T-cell (primary cell): Measurements from ENCODE around the gene TRIM8. TPM values are rescaled to one million over a fixed set of nuclear protein-coding genes. Genes with fewer than 3 reads are reported as not detected.

Experiments
- ATAC-seq, 4 experiments: fragments of 200-7000 bp in 3 of 4; fragments of 150-1000 bp in 1 of 4; cut with Tn5 transposase; replicated peaks in 1 of 4; 1 replicate in 3 of 4; 2 replicates in 1 of 4; pipeline ENCODE4 v1.10.0; 2021; ENCODE audit warnings: moderate library complexity in 3 of 4, mild to moderate bottlenecking in 2 of 4, moderate number of reproducible peaks in 1 of 4
- CTCF ChIA-PET, 2 donors: fragments of 300-600 bp; sonication (Branson Sonifier 250); formaldehyde crosslinking; loops; one replicate each; lab custom pipeline; 2022; ENCODE audit warnings: antibody characterized with exemption in 2 of 2; lab: Charles Lee
- POLR2A ChIA-PET, 2 donors: fragments of 300-600 bp; sonication (Branson Sonifier 250); formaldehyde crosslinking; loops; one replicate each; lab custom pipeline; 2022; ENCODE audit warnings: antibody characterized with exemption in 2 of 2; lab: Charles Lee
- DNase-seq, 35 experiments: peaks; one replicate each; pipeline versions ENCODE4 v3.0.0 to v3.0.0-alpha.2; 2013 to 2023
- H3K27ac ChIP-seq: one replicate; pipeline ENCODE4 v1.5.1; 2013; ENCODE audit warnings: low read length
- H3K27me3 ChIP-seq, 2 experiments: replicated peaks in 1 of 2; 1 replicate in 1 of 2; 2 replicates in 1 of 2; pipeline versions ENCODE4 v1.6.1 to v1.7.0; 2013; ENCODE audit warnings: low read length in 1 of 2, mixed read lengths in 1 of 2; ENCODE audit not compliant: control insufficient read depth in 2 of 2, insufficient read depth in 2 of 2; ENCODE audit errors: extremely low read depth in 1 of 2
- H3K36me3 ChIP-seq, 2 donors: 1 replicate in 1 of 2; 2 replicates in 1 of 2; pipeline versions ENCODE4 v1.6.1 to v1.7.0; 2013; ENCODE audit warnings: low read length in 1 of 2; ENCODE audit not compliant: control insufficient read depth in 2 of 2, insufficient read depth in 1 of 2; ENCODE audit errors: extremely low read depth in 1 of 2
- H3K4me1 ChIP-seq, 2 experiments: 1 replicate in 1 of 2; 2 replicates in 1 of 2; pipeline versions ENCODE4 v1.6.1 to v1.7.0; 2013; ENCODE audit warnings: low read length in 2 of 2, mixed read lengths in 1 of 2; ENCODE audit not compliant: insufficient read depth in 2 of 2, control insufficient read depth in 1 of 2; ENCODE audit errors: extremely low read depth in 1 of 2
- H3K4me3 ChIP-seq, 2 donors: 1 replicate in 1 of 2; 2 replicates in 1 of 2; pipeline versions ENCODE4 v1.5.1 to v1.7.0; 2013; ENCODE audit warnings: mild to moderate bottlenecking in 2 of 2, low read length in 1 of 2, moderate library complexity in 1 of 2; ENCODE audit not compliant: control insufficient read depth in 1 of 2; ENCODE audit errors: extremely low read depth in 1 of 2
- H3K9me3 ChIP-seq: 2 replicates; pipeline ENCODE4 v1.7.0; 2013
- H3K27ac Mint-ChIP-seq, 2 donors: one replicate each; pipeline ENCODE4 v1.8.0; 2020 to 2021; ENCODE audit warnings: mild to moderate bottlenecking in 2 of 2, mixed read lengths in 2 of 2
- H3K27me3 Mint-ChIP-seq, 2 donors: one replicate each; pipeline ENCODE4 v1.8.0; 2021 to 2022; ENCODE audit warnings: mixed read lengths in 2 of 2
- H3K36me3 Mint-ChIP-seq: one replicate; pipeline ENCODE4 v1.8.0; 2021; ENCODE audit warnings: mixed read lengths
- H3K4me1 Mint-ChIP-seq, 3 donors: one replicate each; pipeline ENCODE4 v1.8.0; 2020 to 2022; ENCODE audit warnings: mixed read lengths in 3 of 3, mild to moderate bottlenecking in 1 of 3
- H3K4me3 Mint-ChIP-seq, 3 donors: one replicate each; pipeline ENCODE4 v1.8.0; 2020 to 2022; ENCODE audit warnings: mild to moderate bottlenecking in 3 of 3, mixed read lengths in 3 of 3, moderate library complexity in 3 of 3
- H3K9me3 Mint-ChIP-seq, 3 donors: one replicate each; pipeline ENCODE4 v1.8.0; 2020 to 2022; ENCODE audit warnings: mixed read lengths in 3 of 3
- WGBS: methylation state at CpG from one replicate; pipeline ENCODE4 v1.1.5; 2013; ENCODE audit warnings: missing lambda C conversion rate; ENCODE audit not compliant: insufficient coverage; 5-methylcytosine and 5-hydroxymethylcytosine counted together
- total RNA-seq, 35 experiments: library from RNA in 6 of 35; stranded (reverse) in 6 of 35; fragments of 120-200 nt in 1 of 35; gene quantifications; one replicate each; pipeline versions ENCODE4 v1.2.1 to v1.2.4 and lab custom pipeline; 2013 to 2026

TRIM8 gene
- total RNA-seq, 5 donors from 2014 or later (not counting 1 experiment from before 2014, with no cell fraction given), result 54.2 to 74.7 (median 67.9) TPM

- Histone ChIP-seq H3K4me3 (peak overlapping the region; percentile 35 to 48), H3K27me3 (no peaks in the 10 kb centered on the region), H3K4me1 (peaks cover 30 to 49% of the 10 kb centered on the region in 2 experiments), H3K9me3 (no peaks in the 10 kb centered on the region), H3K36me3 (no peaks in the 10 kb centered on the region), H3K27ac (peak overlapping the region; percentile 67)
- Mint-ChIP-seq H3K4me1 (peaks cover 42 to 62% (median 56%) of the 10 kb centered on the region in 3 donors), H3K4me3 (peak overlapping the region; percentile 72 to 78 (median 74)), H3K9me3 (no peaks in the 10 kb centered on the region), H3K27ac (peak overlapping the region; percentile 90 to 96), H3K27me3 (no peaks in the 10 kb centered on the region), H3K36me3 (no peaks in the 10 kb centered on the region)
- DNase-seq, result peak in 4 of 35 experiments; percentile 21 to 60 (median 26)
- whole genome bisulfite sequencing, result no CpG with 5 or more reads among the region's 2 CpGs
- POLR2A ChIA-PET, result interaction anchor here (0.6 to 1.0 kb wide), 5 partner anchors 10 to 39 kb away, joined by 3 to 8 read pairs (median 3); partner anchors contain the start of gene ARL3 (in 1 of the 2)
- CTCF ChIA-PET, result interaction anchor here (0.5 to 1.7 kb wide), 5 partner anchors 10 to 172 kb away, joined by 4 to 10 read pairs (median 4); partner anchors contain the start of gene ACTR1A (in 1 of the 2)
- peak; percentile 63 to 74 (median 69) for ATAC-seq
Observed at GRCh38 chr10:102674566-102674965, 30.3 kb downstream of the TRIM8 start.

- Mint-ChIP-seq H3K9me3 (no peaks in the 10 kb centered on the region), H3K4me3 (peak overlapping the region; percentile 72 to 78 (median 74)), H3K4me1 (peaks cover 42 to 60% (median 50%) of the 10 kb centered on the region in 3 donors), H3K36me3 (peaks cover 2% of the 10 kb centered on the region), H3K27ac (peak overlapping the region; percentile 90 to 96), H3K27me3 (no peaks in the 10 kb centered on the region)
- Histone ChIP-seq H3K36me3 (no peaks in the 10 kb centered on the region), H3K27ac (peak overlapping the region; percentile 67), H3K4me3 (peak overlapping the region; percentile 6 to 35), H3K9me3 (no peaks in the 10 kb centered on the region), H3K4me1 (peaks cover 30 to 43% of the 10 kb centered on the region in 2 experiments), H3K27me3 (no peaks in the 10 kb centered on the region)
- WGBS, result 84% methylated on average over 5 of the region's 8 CpGs
- POLR2A ChIA-PET, result interaction anchor here (0.5 to 1.2 kb wide), 4 partner anchors 32 to 91 kb away, joined by 3 to 5 read pairs (median 3); partner anchors contain the start of gene ARL3 (in 1 of the 2)
- CTCF ChIA-PET, result interaction anchor here (0.5 to 1.7 kb wide), 5 partner anchors 11 to 61 kb away, joined by 3 to 4 read pairs (median 3); no protein-coding TSS in a partner anchor
- DNase-seq, result peak in 1 of 35 experiments; percentile 45
- ATAC-seq, result no peak
Observed at GRCh38 chr10:102675011-102675665, 30.9 kb downstream of the TRIM8 start.

GRCh38 chr10:102675666-102676533 lies 31.6 kb downstream of the TRIM8 start:
- no peaks in the 10 kb centered on the region for H3K9me3 ChIP-seq
- peak overlapping the region in 2 of 3 donors; percentile 21 to 78 for H3K4me3 Mint-ChIP-seq
- peaks cover 5% of the 10 kb centered on the region for H3K36me3 Mint-ChIP-seq
- H3K4me1 ChIP-seq, result peaks cover 30 to 42% of the 10 kb centered on the region in 2 experiments
- peaks cover 42 to 62% (median 50%) of the 10 kb centered on the region in 3 donors for H3K4me1 Mint-ChIP-seq
- H3K27me3 Mint-ChIP-seq, result no peaks in the 10 kb centered on the region
- no peaks in the 10 kb centered on the region for H3K36me3 ChIP-seq
- POLR2A ChIA-PET, result interaction anchor here (0.5 to 1.2 kb wide), 5 partner anchors 9 to 91 kb away, joined by 3 to 5 read pairs (median 3); partner anchors contain the start of gene ARL3 (in 1 of the 2)
- WGBS, result 65% methylated on average over 7 of the region's 16 CpGs
- DNase-seq, result peak in 1 of 35 experiments; percentile 38
- H3K27me3 ChIP-seq, result no peaks in the 10 kb centered on the region
- H3K9me3 Mint-ChIP-seq, result no peaks in the 10 kb centered on the region
- CTCF ChIA-PET, result interaction anchor here in 1 of 2 donors (0.6 to 1.7 kb wide), 5 partner anchors 12 to 277 kb away, joined by 3 to 4 read pairs (median 3); partner anchors contain the start of genes ARL3 and SFXN2
- peak overlapping the region; percentile 67 for H3K27ac ChIP-seq
- H3K27ac Mint-ChIP-seq, result peak overlapping the region; percentile 90 to 96
- no peak for ATAC-seq
- peak overlapping the region in 1 of 2 donors; percentile 12 for H3K4me3 ChIP-seq

GRCh38 chr10:102676534-102677315 lies 32.4 kb downstream of the TRIM8 start:
- Mint-ChIP-seq H3K4me3 (peak overlapping the region in 1 of 3 donors; percentile 78), H3K27me3 (no peaks in the 10 kb centered on the region), H3K4me1 (peaks cover 47 to 67% (median 53%) of the 10 kb centered on the region in 3 donors), H3K9me3 (no peaks in the 10 kb centered on the region), H3K36me3 (peaks cover 7% of the 10 kb centered on the region), H3K27ac (peak overlapping the region; percentile 72 to 96)
- 86% methylated on average over 1 of the region's 9 CpGs for WGBS
- peaks cover 34 to 46% of the 10 kb centered on the region in 2 experiments for H3K4me1 ChIP-seq
- no peak overlapping the region for H3K27ac ChIP-seq
- H3K27me3 ChIP-seq, result no peaks in the 10 kb centered on the region
- H3K4me3 ChIP-seq, result no peak overlapping the region
- ATAC-seq (no peak), DNase-seq (no peak)
- CTCF ChIA-PET, result interaction anchor here in 1 of 2 donors (0.6 to 0.8 kb wide), 3 partner anchors 18 to 278 kb away, joined by 3 to 4 read pairs (median 3); partner anchors contain the start of genes ARL3 and SFXN2
- no peaks in the 10 kb centered on the region for H3K36me3 ChIP-seq
- POLR2A ChIA-PET, result interaction anchor here (0.7 to 1.1 kb wide), 2 partner anchors 10 to 31 kb away, joined by 3 to 4 read pairs; no protein-coding TSS in a partner anchor
- H3K9me3 ChIP-seq, result no peaks in the 10 kb centered on the region

- CTCF ChIA-PET, result interaction anchor here in 1 of 2 donors (0.6 kb wide), 2 partner anchors 22 to 872 kb away, joined by 3 to 4 read pairs; no protein-coding TSS in a partner anchor
- DNase-seq (no peak), ATAC-seq (no peak)
Observed at GRCh38 chr10:102677331-102678067, 33.2 kb downstream of the TRIM8 start.

More at GRCh38 chr10:102677331-102678067, 33.2 kb downstream of the TRIM8 start:
- H3K4me3 ChIP-seq, result no peak overlapping the region
- Mint-ChIP-seq H3K4me1 (peaks cover 55 to 73% (median 60%) of the 10 kb centered on the region in 3 donors), H3K27me3 (no peaks in the 10 kb centered on the region), H3K36me3 (peaks cover 13% of the 10 kb centered on the region), H3K27ac (peak overlapping the region; percentile 27 to 66), H3K9me3 (no peaks in the 10 kb centered on the region), H3K4me3 (no peak overlapping the region)
- POLR2A ChIA-PET, result interaction anchor here in 1 of 2 donors (0.6 to 0.9 kb wide), 2 partner anchors 9 to 226 kb away, joined by 3 read pairs; partner anchors contain the start of gene C10orf95
- H3K27me3 ChIP-seq, result no peaks in the 10 kb centered on the region
- 93% methylated on average over 8 of the region's 9 CpGs for WGBS
- H3K9me3 ChIP-seq, result no peaks in the 10 kb centered on the region
- H3K27ac ChIP-seq, result no peak overlapping the region
- H3K4me1 ChIP-seq, result peaks cover 40 to 53% of the 10 kb centered on the region in 2 experiments
- H3K36me3 ChIP-seq, result peaks cover 0 to 4% of the 10 kb centered on the region in 2 donors
